Prostate gland (tissue), 2 donors: Measurements from ENCODE around the gene CCSER1.

Source experiments
- CTCF ChIP-seq, 4 experiments: fragments of 200-600 bp in 2 of 4; fragments of 450-650 bp in 2 of 4; sonication (generic) in 2 of 4; IDR thresholded peaks; 1 replicate in 3 of 4; 2 replicates in 1 of 4; pipeline ENCODE4 v1.5.1; 2016 to 2019; ENCODE audit warnings: antibody characterized with exemption in 4 of 4, mild to moderate bottlenecking in 2 of 4, moderate library complexity in 2 of 4
- POLR2A ChIP-seq: fragments of 450-650 bp; IDR thresholded peaks from one replicate; pipeline ENCODE4 v1.6.1; 2016; ENCODE audit warnings: antibody characterized with exemption, mild to moderate bottlenecking
- POLR2AphosphoS5 ChIP-seq: sonication (generic); formaldehyde crosslinking; IDR thresholded peaks from one replicate; pipeline ENCODE4 v1.6.1; 2017; ENCODE audit warnings: antibody characterized with exemption

GRCh38 chr4:90084967-90085295, 42.3 kb upstream of the CCSER1 start:
- TF ChIP-seq CTCF (IDR thresholded peaks at IDR 0.05) (no peak), POLR2AphosphoS5 (no peak), POLR2A (no peak)
